NCI-H2196 (cell line): Measurements from ENCODE around the gene LGALS9B.
"Not testable (repeated sequence)": the region's sequence is repeated elsewhere in the genome, so short reads cannot be mapped to it uniquely, and the experiment has no call there.

Experiments used
- DNase-seq: peaks from one replicate; lab custom pipeline; 2025; ENCODE audit not compliant: unreplicated experiment; lab: John Stamatoyannopoulos, UW

Gene LGALS9B

GRCh38 chr17:20417492-20418080 is 49.8 kb downstream of the LGALS9B start:
- not testable (repeated sequence) for DNase-seq

- not testable (repeated sequence) for DNase-seq
These were observed 50.9 kb downstream of the LGALS9B start for GRCh38 chr17:20416381-20416911.

- not testable (repeated sequence) for DNase-seq
These were observed 51.9 kb downstream of the LGALS9B start for GRCh38 chr17:20415479-20415878.

- DNase-seq, result not testable (repeated sequence)
These were observed 65.9 kb downstream of the LGALS9B start for GRCh38 chr17:20401306-20402022.

GRCh38 chr17:20400559-20401305 is 66.6 kb downstream of the LGALS9B start:
- not testable (repeated sequence) for DNase-seq
